Measurements from ENCODE around the gene FHIT. TPM values are rescaled to one million over a fixed set of nuclear protein-coding genes. Genes with fewer than 3 reads are reported as not detected.

The FHIT gene
- total and polyA plus RNA-seq, 10 of the 15 experiments (the other 5 are each of a cell fraction or from before 2014, with no cell fraction given) = 4.2 to 14.9 (median 9.4) TPM

DNA sequence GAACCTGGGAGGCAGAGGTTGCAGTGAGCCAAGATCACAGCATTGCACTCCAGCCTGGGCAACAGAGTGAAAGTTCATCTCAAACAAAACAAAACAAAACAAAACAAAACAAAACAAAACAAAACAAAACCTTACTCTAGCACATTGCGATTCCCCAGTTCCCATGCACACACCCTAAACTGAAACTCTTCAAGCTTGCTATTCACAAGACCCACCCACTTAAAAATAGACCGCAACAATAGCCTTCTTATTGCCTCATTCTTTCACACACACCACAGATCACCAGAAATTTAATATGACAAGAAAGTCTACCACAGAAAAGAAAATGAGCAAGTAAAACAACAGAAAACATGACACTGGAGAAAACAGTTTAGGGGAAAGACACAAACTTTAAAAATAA is 598.4 kb downstream of the FHIT start:
- Histone ChIP-seq H4K20me1 (ENCODE audit: control insufficient read depth, insufficient read depth) (no peaks in the 10 kb centered on the region), H3K79me2 (ENCODE audit: control insufficient read depth, insufficient read depth, low read length) (no peaks in the 10 kb centered on the region), H3K27ac (ENCODE audit: control insufficient read depth, insufficient read depth) (no peak overlapping the region), H2AFZ (ENCODE audit: control insufficient read depth, low read depth, low read length) (no peak overlapping the region), H3K9ac (ENCODE audit: control insufficient read depth, insufficient read depth, low read length) (no peak overlapping the region), H3K36me3 (ENCODE audit: control insufficient read depth in 2 of 2, insufficient read depth in 2 of 2, low read length in 1 of 2) (no peaks in the 10 kb centered on the region), H3K4me1 (ENCODE audit: control insufficient read depth, insufficient read depth, low read length) (no peaks in the 10 kb centered on the region), H3K4me2 (ENCODE audit: control insufficient read depth, insufficient read depth) (no peak overlapping the region), H3K4me3 (no peak overlapping the region), H3K27me3 (replicated peaks in 1 of 2; ENCODE audit: control insufficient read depth in 2 of 2, insufficient read depth in 2 of 2, low read length in 1 of 2) (no peaks in the 10 kb centered on the region), H3K9me3 (replicated peaks; ENCODE audit: control insufficient read depth, insufficient read depth, low read length) (no peaks in the 10 kb centered on the region)
- ChIA-PET CTCF (no interaction called here), SMC1A (ENCODE audit: uncharacterized antibody, unreplicated experiment) (interaction anchor here (0.6 kb wide), 1 partner anchor 18 kb away, joined by 4 read pairs; no protein-coding TSS in a partner anchor), RAD21 (ENCODE audit: unreplicated experiment) (interaction anchor here (0.7 kb wide), 1 partner anchor 396 kb away, joined by 3 read pairs; no protein-coding TSS in a partner anchor), POLR2A (no interaction called here)
- BruUV-seq (replicated peaks) = no TSS peak
- DNase-seq (ENCODE audit: low read depth, low spot score) = peak; percentile 43
- intact Hi-C loops (cut with micrococcal nuclease; ENCODE audit: unreplicated experiment) (loop anchor here (5.0 to 10.0 kb wide), 2 partner anchors 96 to 602 kb away; partner anchors contain the start of gene FHIT), in situ Hi-C loops (cut with MboI) (no loop called here)
- FAIRE-seq = no peak
- ATAC-seq = peak; percentile 96
- WGBS (ENCODE audit: insufficient coverage, insufficient replicate concordance, low lambda C conversion rate, missing lambda C conversion rate) = 83% methylated on average over 2 of the region's 2 CpGs
- TF ChIP-seq BMI1 (IDR thresholded peaks at IDR 0.05; ENCODE audit: borderline replicate concordance) (0 out of 2 replicates have a peak, but pooled peaks have one; percentile 26), SMAD1 (IDR thresholded peaks at IDR 0.05; ENCODE audit: low read depth, partially characterized antibody) (peak; percentile 66), NFIC (IDR thresholded peaks at IDR 0.05; ENCODE audit: low read depth, low read length) (peak; percentile 76; the same call in 1 of the 2 replicates), CREB1 (IDR thresholded peaks at IDR 0.05; ENCODE audit: low read depth) (peak; percentile 16; the same call in 1 of the 2 replicates), HDGF (IDR thresholded peaks at IDR 0.05) (peak; percentile 15; the same call in 1 of the 2 replicates), KLF5 (IDR thresholded peaks at IDR 0.05; ENCODE audit: partially characterized antibody) (no peak), GABPA (IDR thresholded peaks at IDR 0.05; ENCODE audit: low read depth) (peak; percentile 28; the same call in 1 of the 2 replicates), SREBF2 (IDR thresholded peaks at IDR 0.05; ENCODE audit: low read length) (no peak), NBN (IDR thresholded peaks at IDR 0.05) (peak; percentile 86), ETV6 (conservative IDR thresholded peaks at IDR 0.05 in 1 of 2, IDR thresholded peaks at IDR 0.05 in 1 of 2; ENCODE audit: borderline replicate concordance in 1 of 2, low read depth in 1 of 2) (peak in 1 of 2 experiments; percentile 26; a peak in 1 of 4 replicates), ATF7 (IDR thresholded peaks at IDR 0.05; ENCODE audit: low read depth) (peak; percentile 97)
- TF ChIP-seq, protein P1, sequence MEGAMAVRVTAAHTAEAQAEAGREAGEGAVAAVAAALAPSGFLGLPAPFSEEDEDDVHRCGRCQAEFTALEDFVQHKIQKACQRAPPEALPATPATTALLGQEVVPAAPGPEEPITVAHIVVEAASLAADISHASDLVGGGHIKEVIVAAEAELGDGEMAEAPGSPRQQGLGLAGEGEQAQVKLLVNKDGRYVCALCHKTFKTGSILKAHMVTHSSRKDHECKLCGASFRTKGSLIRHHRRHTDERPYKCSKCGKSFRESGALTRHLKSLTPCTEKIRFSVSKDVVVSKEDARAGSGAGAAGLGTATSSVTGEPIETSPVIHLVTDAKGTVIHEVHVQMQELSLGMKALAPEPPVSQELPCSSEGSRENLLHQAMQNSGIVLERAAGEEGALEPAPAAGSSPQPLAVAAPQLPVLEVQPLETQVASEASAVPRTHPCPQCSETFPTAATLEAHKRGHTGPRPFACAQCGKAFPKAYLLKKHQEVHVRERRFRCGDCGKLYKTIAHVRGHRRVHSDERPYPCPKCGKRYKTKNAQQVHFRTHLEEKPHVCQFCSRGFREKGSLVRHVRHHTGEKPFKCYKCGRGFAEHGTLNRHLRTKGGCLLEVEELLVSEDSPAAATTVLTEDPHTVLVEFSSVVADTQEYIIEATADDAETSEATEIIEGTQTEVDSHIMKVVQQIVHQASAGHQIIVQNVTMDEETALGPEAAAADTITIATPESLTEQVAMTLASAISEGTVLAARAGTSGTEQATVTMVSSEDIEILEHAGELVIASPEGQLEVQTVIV (IDR thresholded peaks at IDR 0.05; ENCODE audit: borderline replicate concordance, partially characterized antibody) = no peak
- TF ChIP-seq, protein P2, sequence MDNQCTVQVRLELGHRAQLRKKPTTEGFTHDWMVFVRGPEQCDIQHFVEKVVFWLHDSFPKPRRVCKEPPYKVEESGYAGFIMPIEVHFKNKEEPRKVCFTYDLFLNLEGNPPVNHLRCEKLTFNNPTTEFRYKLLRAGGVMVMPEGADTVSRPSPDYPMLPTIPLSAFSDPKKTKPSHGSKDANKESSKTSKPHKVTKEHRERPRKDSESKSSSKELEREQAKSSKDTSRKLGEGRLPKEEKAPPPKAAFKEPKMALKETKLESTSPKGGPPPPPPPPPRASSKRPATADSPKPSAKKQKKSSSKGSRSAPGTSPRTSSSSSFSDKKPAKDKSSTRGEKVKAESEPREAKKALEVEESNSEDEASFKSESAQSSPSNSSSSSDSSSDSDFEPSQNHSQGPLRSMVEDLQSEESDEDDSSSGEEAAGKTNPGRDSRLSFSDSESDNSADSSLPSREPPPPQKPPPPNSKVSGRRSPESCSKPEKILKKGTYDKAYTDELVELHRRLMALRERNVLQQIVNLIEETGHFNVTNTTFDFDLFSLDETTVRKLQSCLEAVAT (IDR thresholded peaks at IDR 0.05) = peak; percentile 72
- TF ChIP-seq, protein P3, sequence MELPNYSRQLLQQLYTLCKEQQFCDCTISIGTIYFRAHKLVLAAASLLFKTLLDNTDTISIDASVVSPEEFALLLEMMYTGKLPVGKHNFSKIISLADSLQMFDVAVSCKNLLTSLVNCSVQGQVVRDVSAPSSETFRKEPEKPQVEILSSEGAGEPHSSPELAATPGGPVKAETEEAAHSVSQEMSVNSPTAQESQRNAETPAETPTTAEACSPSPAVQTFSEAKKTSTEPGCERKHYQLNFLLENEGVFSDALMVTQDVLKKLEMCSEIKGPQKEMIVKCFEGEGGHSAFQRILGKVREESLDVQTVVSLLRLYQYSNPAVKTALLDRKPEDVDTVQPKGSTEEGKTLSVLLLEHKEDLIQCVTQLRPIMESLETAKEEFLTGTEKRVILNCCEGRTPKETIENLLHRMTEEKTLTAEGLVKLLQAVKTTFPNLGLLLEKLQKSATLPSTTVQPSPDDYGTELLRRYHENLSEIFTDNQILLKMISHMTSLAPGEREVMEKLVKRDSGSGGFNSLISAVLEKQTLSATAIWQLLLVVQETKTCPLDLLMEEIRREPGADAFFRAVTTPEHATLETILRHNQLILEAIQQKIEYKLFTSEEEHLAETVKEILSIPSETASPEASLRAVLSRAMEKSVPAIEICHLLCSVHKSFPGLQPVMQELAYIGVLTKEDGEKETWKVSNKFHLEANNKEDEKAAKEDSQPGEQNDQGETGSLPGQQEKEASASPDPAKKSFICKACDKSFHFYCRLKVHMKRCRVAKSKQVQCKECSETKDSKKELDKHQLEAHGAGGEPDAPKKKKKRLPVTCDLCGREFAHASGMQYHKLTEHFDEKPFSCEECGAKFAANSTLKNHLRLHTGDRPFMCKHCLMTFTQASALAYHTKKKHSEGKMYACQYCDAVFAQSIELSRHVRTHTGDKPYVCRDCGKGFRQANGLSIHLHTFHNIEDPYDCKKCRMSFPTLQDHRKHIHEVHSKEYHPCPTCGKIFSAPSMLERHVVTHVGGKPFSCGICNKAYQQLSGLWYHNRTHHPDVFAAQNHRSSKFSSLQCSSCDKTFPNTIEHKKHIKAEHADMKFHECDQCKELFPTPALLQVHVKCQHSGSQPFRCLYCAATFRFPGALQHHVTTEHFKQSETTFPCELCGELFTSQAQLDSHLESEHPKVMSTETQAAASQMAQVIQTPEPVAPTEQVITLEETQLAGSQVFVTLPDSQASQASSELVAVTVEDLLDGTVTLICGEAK (IDR thresholded peaks at IDR 0.05; ENCODE audit: borderline replicate concordance) = no peak; the same call in 1 of the 2 replicates
- TF ChIP-seq, protein P4, sequence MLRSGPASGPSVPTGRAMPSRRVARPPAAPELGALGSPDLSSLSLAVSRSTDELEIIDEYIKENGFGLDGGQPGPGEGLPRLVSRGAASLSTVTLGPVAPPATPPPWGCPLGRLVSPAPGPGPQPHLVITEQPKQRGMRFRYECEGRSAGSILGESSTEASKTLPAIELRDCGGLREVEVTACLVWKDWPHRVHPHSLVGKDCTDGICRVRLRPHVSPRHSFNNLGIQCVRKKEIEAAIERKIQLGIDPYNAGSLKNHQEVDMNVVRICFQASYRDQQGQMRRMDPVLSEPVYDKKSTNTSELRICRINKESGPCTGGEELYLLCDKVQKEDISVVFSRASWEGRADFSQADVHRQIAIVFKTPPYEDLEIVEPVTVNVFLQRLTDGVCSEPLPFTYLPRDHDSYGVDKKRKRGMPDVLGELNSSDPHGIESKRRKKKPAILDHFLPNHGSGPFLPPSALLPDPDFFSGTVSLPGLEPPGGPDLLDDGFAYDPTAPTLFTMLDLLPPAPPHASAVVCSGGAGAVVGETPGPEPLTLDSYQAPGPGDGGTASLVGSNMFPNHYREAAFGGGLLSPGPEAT (IDR thresholded peaks at IDR 0.05; ENCODE audit: low read depth) = peak; percentile 61; the same call in 1 of the 2 replicates
